ENCODE data around the gene SYCE1.

The SYCE1 gene

GRCh38 chr10:133511907-133512528 lies 53.4 kb downstream of the SYCE1 start:
- DNase-seq (ENCODE audit: low spot score): no peak

GRCh38 chr10:133511408-133511807 lies 54.0 kb downstream of the SYCE1 start:
- DNase-seq (ENCODE audit: low spot score): no peak

DNA sequence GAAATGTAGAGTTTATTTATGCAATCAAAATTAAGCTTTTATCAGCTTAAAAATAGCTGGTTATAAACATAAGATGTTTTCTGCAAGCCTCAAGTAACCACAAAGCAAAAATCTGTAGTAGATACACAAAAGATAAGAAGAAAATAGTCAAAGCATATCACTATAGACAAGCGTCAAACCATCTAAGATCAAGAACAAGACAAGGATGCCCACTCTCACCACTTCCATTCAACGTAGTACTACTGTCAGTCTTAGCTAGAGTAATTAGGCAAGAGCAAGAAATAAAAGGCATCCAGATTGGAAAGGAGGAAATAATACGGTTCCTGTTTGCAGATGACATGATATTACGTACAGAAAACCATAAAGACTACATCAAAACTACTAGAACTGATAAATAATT lies 55.7 kb downstream of the SYCE1 start:
- DNase-seq (ENCODE audit: low spot score): no peak

All from CD4-positive, alpha-beta T cell treated with Interleukin-15 for 4 hours (primary cell).